CD1c-positive myeloid dendritic cell (primary cell): Measurements from ENCODE around the gene KRTAP10-10.
"Not testable (repeated sequence)": the region's sequence is repeated elsewhere in the genome, so short reads cannot be mapped to it uniquely, and the experiment has no call there.

Experiments
- DNase-seq: peaks from one replicate; pipeline ENCODE4 v3.0.0-alpha.2; 2016; ENCODE audit errors: extremely low spot score

KRTAP10-10 gene

GRCh38 chr21:44602463-44602850 lies 34.7 kb upstream of the KRTAP10-10 start:
- no peak for DNase-seq

GRCh38 chr21:44603109-44603875 lies 33.9 kb upstream of the KRTAP10-10 start:
- no peak for DNase-seq

- DNase-seq: no peak
Observed at GRCh38 chr21:44603911-44604310, 33.2 kb upstream of the KRTAP10-10 start.

GRCh38 chr21:44606495-44606894 lies 30.7 kb upstream of the KRTAP10-10 start:
- DNase-seq: no peak

GRCh38 chr21:44609193-44609592 lies 28.0 kb upstream of the KRTAP10-10 start:
- DNase-seq: no peak

- DNase-seq: not testable (repeated sequence)
Observed at GRCh38 chr21:44610157-44610843, 26.9 kb upstream of the KRTAP10-10 start.

- DNase-seq: no peak
Observed at GRCh38 chr21:44611551-44611950, 25.6 kb upstream of the KRTAP10-10 start.

GRCh38 chr21:44612029-44612486 lies 25.1 kb upstream of the KRTAP10-10 start, which contains the start of gene KRTAP10-8:
TSS of gene KRTAP10-8 (plus strand) at chr21:44612079. CDS start at chr21:44612101, 22 bp downstream.
- no peak for DNase-seq

GRCh38 chr21:44612669-44613229 lies 24.4 kb upstream of the KRTAP10-10 start:
- no peak for DNase-seq

- no peak for DNase-seq
Observed at GRCh38 chr21:44613386-44614155, 23.6 kb upstream of the KRTAP10-10 start.

- no peak for DNase-seq
Observed at GRCh38 chr21:44614161-44614631, 23.0 kb upstream of the KRTAP10-10 start.

GRCh38 chr21:44614961-44615391 lies 22.2 kb upstream of the KRTAP10-10 start:
- no peak for DNase-seq

GRCh38 chr21:44615466-44615865 lies 21.7 kb upstream of the KRTAP10-10 start:
- DNase-seq: no peak

GRCh38 chr21:44615911-44616590 lies 21.1 kb upstream of the KRTAP10-10 start:
- DNase-seq: no peak

- no peak for DNase-seq
Observed at GRCh38 chr21:44616591-44616926, 20.6 kb upstream of the KRTAP10-10 start.

GRCh38 chr21:44617071-44617501 lies 20.1 kb upstream of the KRTAP10-10 start:
- DNase-seq: no peak

- peak; percentile 20 for DNase-seq
Observed at GRCh38 chr21:44618504-44618903, 18.7 kb upstream of the KRTAP10-10 start.

GRCh38 chr21:44618909-44619308 lies 18.2 kb upstream of the KRTAP10-10 start:
- DNase-seq: peak; percentile 24

GRCh38 chr21:44619886-44620285 lies 17.3 kb upstream of the KRTAP10-10 start:
- no peak for DNase-seq

GRCh38 chr21:44623575-44623974 lies 13.6 kb upstream of the KRTAP10-10 start:
- no peak for DNase-seq

- DNase-seq: no peak
Observed at GRCh38 chr21:44625756-44626155, 11.4 kb upstream of the KRTAP10-10 start.
